ENCODE results near the gene ZNF853.

DNA sequence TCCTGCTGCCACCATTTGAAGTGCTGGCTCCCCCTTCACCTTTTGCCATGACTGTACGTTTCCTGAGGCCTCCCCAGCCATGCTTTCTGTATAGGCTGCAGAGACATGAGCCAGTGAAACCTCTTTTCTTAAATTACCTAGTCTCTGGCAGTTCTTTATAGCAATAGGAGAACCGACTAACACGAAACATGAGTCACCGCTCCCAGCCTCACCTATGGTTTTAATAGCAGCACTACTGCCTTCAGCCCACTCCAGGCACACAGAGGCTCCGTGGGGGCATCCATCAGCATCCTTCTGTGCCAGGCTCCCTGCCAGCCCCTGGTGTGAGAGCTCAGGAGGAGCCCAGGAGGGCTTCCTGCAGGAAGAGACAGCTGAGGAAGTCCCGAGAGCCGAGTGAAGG is 16.2 kb downstream of the ZNF853 start:
- no peak for TF ChIP-seq EZH2 (IDR thresholded peaks at IDR 0.05; ENCODE audit: borderline replicate concordance, low read depth, low read length, severe bottlenecking)
- TF ChIP-seq, protein P1, sequence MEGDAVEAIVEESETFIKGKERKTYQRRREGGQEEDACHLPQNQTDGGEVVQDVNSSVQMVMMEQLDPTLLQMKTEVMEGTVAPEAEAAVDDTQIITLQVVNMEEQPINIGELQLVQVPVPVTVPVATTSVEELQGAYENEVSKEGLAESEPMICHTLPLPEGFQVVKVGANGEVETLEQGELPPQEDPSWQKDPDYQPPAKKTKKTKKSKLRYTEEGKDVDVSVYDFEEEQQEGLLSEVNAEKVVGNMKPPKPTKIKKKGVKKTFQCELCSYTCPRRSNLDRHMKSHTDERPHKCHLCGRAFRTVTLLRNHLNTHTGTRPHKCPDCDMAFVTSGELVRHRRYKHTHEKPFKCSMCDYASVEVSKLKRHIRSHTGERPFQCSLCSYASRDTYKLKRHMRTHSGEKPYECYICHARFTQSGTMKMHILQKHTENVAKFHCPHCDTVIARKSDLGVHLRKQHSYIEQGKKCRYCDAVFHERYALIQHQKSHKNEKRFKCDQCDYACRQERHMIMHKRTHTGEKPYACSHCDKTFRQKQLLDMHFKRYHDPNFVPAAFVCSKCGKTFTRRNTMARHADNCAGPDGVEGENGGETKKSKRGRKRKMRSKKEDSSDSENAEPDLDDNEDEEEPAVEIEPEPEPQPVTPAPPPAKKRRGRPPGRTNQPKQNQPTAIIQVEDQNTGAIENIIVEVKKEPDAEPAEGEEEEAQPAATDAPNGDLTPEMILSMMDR (IDR thresholded peaks at IDR 0.05; ENCODE audit: borderline replicate concordance, extremely low read depth, low read length, poor library complexity, severe bottlenecking), result no peak

Measured in DND-41 (cell line).